GM19467 (cell line): ENCODE data around the gene KMT5B.

Source experiments
- ATAC-seq: cut with Tn5 transposase; IDR thresholded peaks from one replicate; pipeline ENCODE4 v1.9.1; 2021; ENCODE audit warnings: mild to moderate bottlenecking, moderate library complexity; ENCODE audit not compliant: unreplicated experiment

The KMT5B gene

DNA sequence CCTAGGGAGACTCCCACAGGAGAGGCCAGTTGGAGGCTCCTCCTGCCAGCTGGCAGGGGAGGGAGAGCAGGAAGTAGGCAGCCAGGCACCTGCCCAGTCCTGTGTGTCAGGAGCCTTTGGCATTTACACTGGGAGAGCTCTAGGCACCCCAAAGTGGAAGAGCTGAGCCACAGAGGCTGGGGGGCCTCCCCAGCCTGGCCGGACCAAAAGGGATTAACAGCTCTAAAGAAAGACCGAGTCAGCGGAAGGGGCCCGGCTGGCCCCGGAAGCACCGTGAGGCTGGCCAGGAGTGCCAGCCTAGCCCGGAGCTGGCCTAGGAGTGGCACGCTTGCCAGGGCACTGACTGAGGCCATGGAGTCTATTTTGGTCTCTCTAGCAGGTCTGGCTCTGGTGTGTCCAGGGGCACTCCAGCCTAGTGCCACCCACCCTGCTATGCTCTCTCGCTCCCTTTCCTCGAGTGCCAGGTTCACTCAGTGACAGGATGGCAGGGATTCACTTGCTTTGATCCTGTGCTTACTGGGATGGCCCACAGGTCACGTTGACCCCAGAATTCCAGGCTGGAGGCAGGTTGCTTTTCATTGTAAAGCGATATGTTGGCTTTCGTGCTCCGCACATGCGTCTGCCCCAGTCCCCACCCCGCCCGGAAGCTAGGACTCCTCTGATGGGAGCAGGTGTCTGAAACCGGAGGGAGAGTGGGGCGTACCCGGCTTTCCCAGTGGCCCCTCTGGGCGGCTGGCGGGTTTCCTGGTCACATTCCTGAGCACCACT is 3.3 kb upstream of the KMT5B start:
- ATAC-seq, result no peak

DNA sequence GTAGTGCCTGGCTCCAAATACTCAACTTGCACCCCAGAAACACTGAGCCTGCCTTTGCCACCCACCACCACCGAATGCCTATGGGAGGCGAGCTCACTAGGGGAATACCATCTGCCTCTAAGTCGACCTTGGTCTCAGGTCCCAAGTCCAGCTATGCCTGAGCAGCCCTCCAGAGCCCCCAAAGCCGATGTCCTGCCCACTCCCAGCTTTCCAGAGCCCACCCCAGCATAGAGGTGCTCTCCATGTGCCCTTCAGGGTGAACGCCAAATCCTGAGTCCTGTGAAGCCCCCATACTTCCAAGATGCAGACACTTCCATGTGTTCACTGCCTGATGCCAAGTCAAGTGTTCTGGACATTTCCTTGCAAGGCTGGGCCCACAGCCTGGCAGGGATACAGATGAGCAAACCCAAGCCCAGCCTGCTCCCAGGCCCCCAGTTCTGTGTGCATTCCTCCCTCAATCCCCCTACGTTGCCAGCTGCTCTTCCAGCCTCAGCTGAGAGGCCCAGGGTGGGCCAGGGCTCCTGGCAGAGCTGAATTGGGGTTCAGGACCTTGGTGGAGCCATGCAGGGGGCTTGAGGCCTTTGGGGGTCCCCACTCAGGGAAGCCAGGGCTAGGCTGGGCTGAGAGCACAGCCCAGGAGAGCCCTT is 2.6 kb upstream of the KMT5B start:
- no peak for ATAC-seq

DNA sequence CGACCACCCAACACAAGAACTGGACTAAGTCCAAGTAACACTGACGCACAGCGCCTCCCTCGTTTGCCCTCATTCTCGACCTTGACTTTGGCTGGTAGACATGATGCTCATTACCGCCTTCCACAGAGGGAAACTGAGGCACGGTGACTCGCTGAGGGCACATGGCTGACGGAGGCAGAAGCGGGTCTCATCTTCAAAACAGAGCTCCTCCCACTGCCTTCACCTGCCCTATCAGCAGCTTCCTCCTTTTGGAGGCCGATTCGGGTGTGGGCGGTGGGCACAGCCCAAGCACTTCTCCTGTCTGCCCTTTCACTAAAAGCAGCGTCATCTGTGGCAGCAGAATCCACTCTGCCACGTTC is 2.0 kb upstream of the KMT5B start:
- no peak for ATAC-seq

DNA sequence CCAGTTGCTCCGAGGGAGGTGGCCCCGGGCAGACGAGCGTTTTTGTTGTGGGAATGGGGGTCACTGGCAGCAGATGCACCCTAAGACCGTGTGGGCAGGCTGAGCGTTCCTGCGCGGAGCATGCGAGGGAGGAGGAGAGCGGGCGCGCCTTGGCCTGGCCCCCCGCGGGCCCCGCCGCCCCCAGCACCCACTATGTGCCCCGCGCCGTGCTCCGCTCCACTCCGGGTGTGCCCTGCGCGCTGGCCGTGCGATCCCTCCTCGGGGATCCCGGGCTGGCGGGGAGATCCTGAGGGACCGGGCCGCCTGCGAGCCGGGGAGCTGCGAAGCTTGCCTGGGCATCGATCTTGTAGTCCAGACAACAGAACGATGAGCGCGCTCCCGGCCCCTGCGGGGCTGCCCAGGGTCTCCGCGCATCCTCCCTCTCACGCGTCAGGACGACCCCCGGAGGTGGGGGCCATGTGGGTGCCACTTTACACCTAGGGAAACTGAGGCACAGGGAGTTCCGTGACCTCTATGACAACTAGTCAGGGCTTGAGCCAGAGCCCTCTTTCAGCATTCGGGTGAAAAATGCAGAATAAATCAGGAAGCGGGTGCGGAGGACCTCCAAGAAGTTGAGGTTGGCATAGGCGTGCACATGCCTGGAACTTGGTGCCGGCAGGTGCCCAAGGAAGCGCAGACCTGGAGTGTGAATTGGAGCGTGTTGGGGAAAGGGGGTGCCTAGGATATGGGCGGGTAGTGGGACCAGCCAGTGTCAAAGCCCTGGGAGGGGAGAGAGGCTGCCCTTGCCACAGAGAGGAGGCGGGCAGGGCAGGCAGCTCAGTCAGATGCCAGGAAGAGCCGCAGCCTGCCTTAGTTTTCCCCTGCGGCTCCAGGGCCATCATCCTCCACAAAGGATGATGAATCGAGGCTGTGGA is 1.3 kb upstream of the KMT5B start:
- peak; percentile 4 for ATAC-seq

DNA sequence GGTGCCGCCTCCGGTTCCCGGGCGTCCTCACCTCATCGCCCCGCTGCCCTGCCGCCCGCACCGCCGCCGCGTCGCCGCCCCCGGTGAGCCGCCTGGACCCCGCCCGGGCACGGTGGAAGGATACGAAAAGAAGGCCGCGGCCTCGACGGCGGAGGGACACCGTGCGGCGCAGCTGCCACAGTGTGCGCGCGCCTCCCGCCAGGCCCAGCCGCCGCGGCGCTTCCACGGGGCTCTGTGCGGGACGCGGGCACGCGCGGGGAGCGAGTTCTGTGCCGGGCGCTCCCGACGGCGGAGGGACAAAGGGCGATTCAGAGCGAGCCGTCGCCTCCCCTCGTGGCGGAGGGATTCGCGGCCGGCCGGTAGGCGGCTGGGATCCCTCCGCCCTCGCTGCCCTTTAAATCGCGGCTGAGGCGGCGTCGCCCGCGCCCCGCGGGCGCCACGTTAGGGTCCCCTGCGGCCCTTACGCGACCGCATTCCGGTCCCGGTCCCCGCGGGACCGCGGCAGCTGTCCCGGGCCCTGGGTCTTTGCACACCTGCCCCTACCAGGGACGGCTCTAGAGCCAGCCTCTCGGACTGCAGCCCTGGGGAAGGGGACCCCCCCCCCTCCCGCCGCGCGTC is 568 bp upstream of the KMT5B start:
- peak; percentile 35 for ATAC-seq

DNA sequence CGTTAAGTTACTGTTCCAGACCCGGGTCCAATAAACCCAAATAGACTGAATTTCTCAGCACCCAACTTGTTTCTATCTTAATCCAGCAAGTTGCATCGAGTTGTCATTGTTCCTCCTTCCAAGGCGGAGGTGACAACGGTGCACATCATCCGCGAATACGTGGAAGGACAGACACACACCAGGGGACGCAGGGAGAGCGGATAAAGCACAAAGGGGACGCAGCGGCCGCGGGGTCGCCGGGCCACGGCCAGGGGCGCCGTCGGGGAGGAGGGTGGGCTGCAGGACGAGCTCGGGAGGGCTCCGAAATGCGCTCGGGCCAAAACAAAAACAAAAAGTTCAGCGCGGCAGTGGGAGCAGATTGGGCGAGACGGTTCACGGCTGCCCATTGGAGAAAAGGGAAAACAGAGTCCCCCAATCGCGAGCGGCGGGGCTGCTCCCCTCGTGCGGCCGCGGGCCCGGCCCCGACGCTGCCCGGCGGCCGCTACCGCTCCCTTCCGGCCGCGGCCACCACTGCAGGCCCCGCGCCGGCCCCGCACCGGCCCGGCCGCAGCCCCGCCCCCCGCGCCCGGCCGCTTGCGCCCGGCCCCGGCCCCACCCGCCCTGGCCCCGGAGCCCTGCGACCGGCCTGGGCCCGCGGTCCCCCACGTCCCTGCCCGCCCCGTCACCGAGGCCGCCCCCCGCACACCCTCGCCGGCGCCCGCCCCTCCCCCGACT is 518 bp downstream of the KMT5B start:
- ATAC-seq, result peak; percentile 50

DNA sequence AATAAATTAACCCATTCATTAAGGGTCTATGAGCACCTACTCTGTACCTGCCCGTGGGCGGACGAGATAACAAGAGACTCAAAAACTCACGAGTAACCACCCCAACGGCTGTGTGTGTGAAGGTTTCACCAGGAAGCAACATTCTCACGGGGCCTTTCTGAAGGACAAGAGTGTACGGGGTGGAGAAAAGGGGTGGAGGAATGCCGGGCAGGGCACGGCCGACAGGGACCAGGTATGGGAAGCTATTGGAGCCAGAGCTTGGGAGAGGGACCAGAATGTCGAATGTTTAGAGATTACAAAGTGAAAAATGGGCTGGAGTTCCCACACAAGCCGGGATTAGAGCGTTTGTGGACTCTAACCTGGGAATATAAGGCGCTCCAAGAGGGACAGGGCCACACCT is 1.6 kb downstream of the KMT5B start:
- ATAC-seq, result no peak

DNA sequence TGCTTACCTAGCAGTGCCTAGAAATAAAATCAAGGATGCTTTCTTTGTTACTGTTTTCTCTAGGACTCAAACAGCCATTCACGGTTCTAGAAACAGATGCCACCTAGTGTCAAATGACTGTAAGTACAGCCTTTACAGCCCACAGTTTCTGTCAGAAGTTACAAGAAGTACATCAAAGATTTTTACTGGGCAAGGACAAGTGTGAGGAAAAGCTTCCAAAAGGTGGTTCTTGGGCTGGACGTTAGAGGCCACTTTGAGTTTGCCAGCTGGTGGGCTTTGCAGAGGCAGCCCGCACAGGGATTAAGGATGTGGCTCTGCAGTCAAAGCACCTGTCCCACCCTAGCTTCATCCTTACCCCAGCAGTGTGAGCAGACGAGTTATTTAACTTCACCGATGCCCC is 6.9 kb downstream of the KMT5B start:
- ATAC-seq, result no peak

DNA sequence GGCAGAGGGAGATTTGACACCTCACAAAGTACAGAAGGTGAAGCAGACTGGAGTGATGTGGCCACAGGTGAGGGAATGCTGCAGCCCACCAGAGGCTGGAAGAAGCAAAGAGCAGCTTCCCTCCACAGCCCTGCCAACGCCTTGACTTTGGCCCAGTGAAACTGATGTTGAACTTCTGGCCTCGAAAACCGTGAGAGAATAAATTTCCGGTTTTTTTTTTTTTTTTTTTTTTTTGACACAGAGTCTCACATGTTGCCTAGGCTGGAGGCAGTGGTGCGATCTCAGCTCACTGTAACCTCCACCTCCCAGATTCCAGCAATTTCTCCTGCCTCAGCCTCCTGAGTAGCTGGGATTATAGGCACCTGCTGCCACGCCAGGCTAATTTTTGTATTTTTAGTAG is 8.7 kb downstream of the KMT5B start:
- no peak for ATAC-seq

DNA sequence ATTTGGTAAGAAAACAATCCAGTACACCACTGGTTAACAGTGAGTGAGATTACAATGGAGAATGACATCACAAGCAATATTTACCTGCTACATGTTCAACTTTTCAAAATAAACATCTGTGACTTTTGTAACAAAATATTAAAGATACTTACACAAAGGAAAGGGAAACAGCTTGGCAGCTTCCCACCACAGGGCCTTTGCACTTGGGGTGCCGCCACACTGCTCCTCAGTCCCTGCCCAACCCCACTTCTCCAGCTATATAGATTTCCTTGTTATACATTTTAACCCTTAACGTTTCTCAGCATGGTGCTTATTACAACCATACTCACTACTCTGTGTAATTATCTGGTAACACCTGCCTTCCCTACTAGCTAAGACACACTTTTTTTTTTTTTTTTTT is 10.9 kb downstream of the KMT5B start:
- no peak for ATAC-seq

DNA sequence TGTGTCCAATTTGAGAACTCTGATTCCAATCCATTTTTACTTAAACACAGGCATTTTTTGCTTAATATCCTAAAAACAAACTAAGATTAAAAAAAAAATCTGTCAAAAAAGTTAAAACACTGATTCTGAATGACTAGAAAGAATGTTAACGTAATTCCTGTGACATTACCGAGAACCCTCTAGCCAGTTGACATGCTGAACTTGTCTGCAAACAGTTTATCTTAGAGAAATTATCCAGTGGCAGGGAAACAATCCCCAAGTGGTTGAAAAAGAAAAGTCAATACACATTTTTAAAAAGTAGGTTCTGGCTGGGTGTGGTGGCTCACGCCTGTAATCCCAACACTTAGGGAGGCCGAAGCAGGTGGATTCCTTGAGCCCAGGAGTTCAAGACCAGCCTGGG is 11.6 kb downstream of the KMT5B start:
- no peak for ATAC-seq

DNA sequence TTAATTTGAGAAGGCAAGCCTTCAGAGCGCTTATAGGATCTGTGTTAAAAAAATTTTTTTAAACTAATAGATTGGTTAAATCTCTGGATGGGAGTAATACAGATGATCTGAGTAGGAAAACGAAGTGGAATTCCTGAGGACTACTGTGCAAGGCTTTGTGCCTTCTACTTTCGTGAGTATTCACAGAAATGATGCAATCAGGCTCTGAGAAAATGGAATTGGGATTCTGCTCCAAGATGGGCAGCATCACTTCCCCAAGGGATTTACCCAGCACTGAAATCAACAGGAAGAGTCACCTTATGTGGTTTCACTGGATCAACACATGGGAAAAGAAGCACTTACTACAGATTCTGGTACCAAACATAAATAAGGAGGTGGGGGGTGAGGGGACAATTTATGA is 12.5 kb downstream of the KMT5B start:
- ATAC-seq, result no peak

DNA sequence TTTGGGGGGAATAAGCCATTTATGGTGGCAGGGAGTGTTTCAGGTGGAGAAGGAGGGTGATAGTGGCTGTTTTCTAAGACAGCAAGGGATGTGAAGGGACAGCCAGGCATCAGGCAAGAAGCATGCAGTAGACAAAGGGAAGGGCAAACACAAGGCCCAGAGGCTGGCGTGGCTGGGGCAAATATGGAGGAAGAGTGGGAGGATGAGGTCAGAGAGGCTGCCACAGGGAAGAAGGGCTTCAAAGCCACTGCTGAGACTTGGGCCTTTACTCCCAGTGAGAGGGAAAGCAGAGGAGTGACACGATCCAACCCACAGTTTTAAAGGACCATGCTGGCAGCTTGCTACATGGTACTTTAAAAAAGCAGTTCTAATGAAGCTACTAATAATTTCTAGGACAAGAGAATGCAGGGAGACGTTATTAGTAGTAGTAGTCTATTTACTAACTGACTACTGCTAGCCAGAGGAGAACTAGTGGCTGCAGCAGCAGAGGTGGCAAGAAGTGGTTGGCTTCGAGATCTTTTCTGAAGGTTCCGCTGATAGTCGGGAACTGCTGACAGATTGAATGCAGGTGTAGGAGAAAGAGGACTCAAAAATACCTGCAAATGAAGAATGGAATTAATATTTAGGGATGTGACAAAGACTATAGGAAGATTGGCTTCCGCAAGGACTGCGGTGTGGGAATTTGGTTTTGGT is 13.7 kb downstream of the KMT5B start:
- ATAC-seq, result no peak

DNA sequence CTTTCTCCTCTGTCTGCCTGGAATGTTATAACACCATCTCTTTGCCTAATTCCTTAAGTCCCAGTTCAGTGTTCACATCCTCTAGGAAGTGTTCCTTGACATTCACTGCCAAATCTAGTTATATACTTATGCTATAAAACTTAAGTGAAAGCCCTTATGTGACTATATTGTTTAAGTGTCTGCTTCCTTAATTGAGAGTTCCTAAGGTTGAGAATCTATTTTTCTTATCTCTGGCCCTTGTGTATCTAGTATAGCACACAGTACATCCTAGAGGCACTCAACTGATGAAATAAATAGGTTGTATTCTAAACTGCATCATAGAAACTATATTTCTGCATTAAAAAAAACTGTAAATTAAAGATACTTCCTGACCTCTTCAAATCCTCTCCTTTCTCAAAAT is 16.9 kb downstream of the KMT5B start:
- ATAC-seq, result no peak

DNA sequence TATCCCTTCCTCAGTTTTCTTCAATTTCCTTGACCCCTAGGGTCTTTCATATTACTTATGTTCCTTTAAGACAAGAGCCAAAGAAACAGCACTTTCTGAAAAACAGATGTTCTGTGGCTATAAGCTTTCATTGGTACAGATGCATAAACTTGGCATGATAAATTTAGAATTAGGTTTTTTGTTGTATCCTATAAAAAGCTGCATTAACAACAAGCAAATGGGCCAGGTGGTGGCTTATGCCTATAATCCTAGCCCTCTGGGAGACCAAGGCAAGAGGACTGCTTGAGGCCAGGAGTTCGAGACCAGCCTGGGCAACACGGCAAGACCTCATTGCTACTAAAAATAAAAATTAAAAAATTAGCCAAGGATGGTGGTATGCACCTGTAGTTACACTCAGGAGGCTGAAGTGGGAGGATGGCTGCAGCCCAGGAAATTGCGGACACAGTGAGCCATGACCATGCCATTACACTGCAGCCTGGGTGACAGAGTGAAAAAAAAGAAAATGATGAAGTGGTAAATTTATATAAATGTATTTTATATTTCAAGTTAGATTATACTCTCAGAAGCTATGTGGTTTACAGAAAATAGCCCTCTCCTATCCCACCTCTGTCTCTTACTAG is 18.3 kb downstream of the KMT5B start:
- no peak for ATAC-seq

DNA sequence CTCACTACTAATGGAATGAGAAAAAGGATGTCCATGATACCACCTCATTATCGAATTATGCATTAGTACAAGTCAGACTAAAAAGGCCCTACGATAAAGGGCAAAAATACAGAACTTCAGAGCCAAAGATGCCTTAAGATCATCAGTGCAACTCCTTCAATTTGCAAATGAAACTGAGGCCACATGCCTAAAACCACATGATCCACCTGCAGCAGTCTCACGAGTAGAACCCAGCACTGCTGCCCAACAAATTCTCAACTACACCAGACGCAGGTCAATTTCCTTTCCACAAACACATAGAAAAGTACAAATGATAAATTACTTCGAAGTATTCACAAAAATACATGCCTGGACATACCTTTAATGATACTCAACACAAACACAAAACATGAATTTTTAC is 20.1 kb downstream of the KMT5B start:
- ATAC-seq, result no peak

DNA sequence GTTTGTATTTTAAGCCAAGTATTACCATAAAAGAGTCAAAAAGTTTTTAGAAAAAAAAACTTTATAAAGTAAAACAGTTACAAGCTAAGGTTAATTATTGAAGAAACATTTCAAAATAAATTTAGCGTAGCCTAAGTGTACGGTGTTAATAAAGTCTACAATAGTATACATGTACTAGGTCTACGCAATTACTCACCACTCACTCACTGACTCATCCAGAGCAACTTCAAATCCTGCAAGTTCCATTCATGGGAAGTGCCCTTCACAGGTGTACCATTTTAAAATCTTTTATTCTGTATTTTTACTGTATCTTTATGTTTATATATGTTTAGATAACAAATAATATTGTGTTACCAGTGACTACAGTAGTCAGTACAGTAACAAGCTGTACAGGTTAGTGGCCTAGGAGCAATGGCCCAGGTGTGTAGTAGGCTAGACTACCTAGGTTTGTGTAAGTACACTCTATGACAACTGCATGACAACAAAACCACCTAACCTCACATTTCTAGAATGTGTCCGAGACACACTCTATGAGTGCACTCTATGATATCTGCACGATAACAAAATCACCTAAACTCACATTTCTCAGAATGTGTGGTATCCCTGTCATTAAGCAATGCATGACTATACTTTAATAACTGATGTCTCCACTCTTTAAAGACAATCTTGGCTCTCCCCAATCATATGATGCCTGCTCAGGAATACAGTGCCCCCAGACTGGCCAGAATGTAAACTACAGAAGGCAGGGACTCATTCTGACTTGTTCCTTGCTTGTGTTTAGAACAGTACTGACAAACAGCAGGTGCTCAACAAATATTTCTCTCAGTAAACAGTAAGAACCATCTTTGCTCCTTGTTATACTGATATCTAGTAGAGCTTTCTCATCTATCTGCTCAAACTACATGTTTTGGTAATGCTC is 21.2 kb downstream of the KMT5B start:
- no peak for ATAC-seq

DNA sequence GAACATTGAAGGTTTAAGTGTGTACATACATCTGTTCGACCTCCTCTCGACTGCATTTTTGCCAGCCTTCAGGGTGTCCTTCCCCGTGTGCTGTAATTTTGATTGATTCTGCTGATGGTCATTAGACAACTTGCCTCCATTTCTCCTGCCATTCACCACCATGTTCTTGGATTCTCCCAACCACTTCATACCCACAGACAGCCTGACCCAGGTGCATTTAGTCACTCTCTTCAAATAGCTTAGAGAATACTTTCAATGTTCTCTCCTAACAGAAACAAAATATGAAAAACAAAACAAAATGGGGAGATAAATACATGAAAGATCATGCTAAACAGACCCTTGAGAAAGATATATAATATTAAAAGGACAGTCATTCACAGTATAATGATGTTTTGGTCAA is 23.2 kb downstream of the KMT5B start:
- ATAC-seq, result no peak

DNA sequence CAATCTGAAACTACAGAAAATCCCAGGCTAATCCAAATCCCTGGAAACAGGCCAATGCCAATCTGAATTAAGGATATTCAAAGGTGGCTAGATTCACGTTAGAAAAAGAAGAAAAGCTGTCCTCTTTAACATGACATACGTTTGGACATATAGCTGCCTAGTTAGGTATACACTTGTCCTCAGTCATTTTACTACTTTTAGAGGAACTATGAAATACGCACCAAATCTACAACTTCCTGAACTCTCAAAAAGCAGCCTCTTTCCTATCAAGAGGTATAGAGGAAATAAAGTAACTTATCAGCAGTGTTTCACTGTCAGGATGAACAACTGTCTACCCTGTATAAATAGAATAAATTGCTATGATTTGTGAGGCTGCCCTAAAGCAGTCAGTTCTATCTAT is 24.0 kb downstream of the KMT5B start:
- ATAC-seq, result no peak
